Keratinocyte (primary cell): Measurements from ENCODE around the gene SLC8A1. TPM values are rescaled to one million over a fixed set of nuclear protein-coding genes. Genes with fewer than 3 reads are reported as not detected.

Source experiments
- DNase-seq: peaks from one replicate; pipeline ENCODE4 v3.0.0-alpha.2; 2011; ENCODE audit warnings: low read depth, missing footprints, low spot score
- FAIRE-seq: peaks from 2 replicates; lab custom pipeline; 2011; peaks lifted over from hg19 to GRCh38; lab: Jason Lieb, UNC
- H2AFZ ChIP-seq: 2 replicates; pipeline ENCODE4 v1.6.0; 2012; ENCODE audit warnings: low read length, control low read depth, inconsistent platforms; ENCODE audit not compliant: control insufficient read depth
- H3K27ac ChIP-seq: 2 replicates; pipeline ENCODE4 v1.5.1; 2011; ENCODE audit warnings: low read length; ENCODE audit not compliant: control insufficient read depth, insufficient read depth
- H3K27me3 ChIP-seq: 3 replicates; pipeline ENCODE4 v1.6.0; 2011; ENCODE audit warnings: low read length; ENCODE audit not compliant: control insufficient read depth, insufficient read depth; ENCODE audit errors: extremely low read depth
- H3K36me3 ChIP-seq, 2 experiments: 2 replicates in 1 of 2; 3 replicates in 1 of 2; pipeline ENCODE4 v1.5.1; 2011; ENCODE audit warnings: low read length in 2 of 2, mild to moderate bottlenecking in 1 of 2; ENCODE audit not compliant: control insufficient read depth in 2 of 2, insufficient read depth in 2 of 2; ENCODE audit errors: extremely low read depth in 1 of 2
- H3K4me1 ChIP-seq: 3 replicates; pipeline ENCODE4 v1.5.1; 2011; ENCODE audit warnings: low read length; ENCODE audit not compliant: control insufficient read depth, insufficient read depth; ENCODE audit errors: extremely low read depth
- H3K4me2 ChIP-seq: 3 replicates; pipeline ENCODE4 v1.6.0; 2011; ENCODE audit warnings: low read depth, low read length; ENCODE audit not compliant: control insufficient read depth, insufficient read depth; ENCODE audit errors: extremely low read depth
- H3K4me3 ChIP-seq, 3 experiments: fragments of 200-600 bp in 1 of 3; sonication (generic) in 1 of 3; 2 replicates in 2 of 3; 3 replicates in 1 of 3; pipeline ENCODE4 v1.5.1; 2011 to 2016; ENCODE audit warnings: low read length in 3 of 3, mild to moderate bottlenecking in 3 of 3, control low read depth in 2 of 3, inconsistent platforms in 1 of 3, low read depth in 1 of 3, mixed read lengths in 1 of 3, mixed run types in 1 of 3, moderate library complexity in 1 of 3; ENCODE audit not compliant: control insufficient read depth in 2 of 3, insufficient read depth in 2 of 3; ENCODE audit errors: extremely low read depth in 1 of 3
- H3K79me2 ChIP-seq: 2 replicates; pipeline ENCODE4 v1.6.0; 2012; ENCODE audit warnings: low read length; ENCODE audit not compliant: control insufficient read depth, insufficient read depth
- H3K9ac ChIP-seq: 3 replicates; pipeline ENCODE4 v1.6.0; 2011; ENCODE audit warnings: low read length; ENCODE audit not compliant: control insufficient read depth, insufficient read depth; ENCODE audit errors: extremely low read depth
- H3K9me1 ChIP-seq: 3 replicates; pipeline ENCODE4 v1.6.0; 2011; ENCODE audit warnings: low read length; ENCODE audit not compliant: control insufficient read depth, insufficient read depth; ENCODE audit errors: extremely low read depth
- H3K9me3 ChIP-seq: 2 replicates; pipeline ENCODE4 v1.5.1; 2012; ENCODE audit warnings: low read depth, low read length; ENCODE audit not compliant: control insufficient read depth
- H4K20me1 ChIP-seq: 3 replicates; pipeline ENCODE4 v1.6.0; 2011; ENCODE audit warnings: low read length; ENCODE audit not compliant: control insufficient read depth, insufficient read depth; ENCODE audit errors: extremely low read depth
- EZH2 ChIP-seq: IDR thresholded peaks from one replicate; pipeline ENCODE4 v1.6.1; 2012; ENCODE audit warnings: inconsistent platforms, mild to moderate bottlenecking, low read length, moderate library complexity
- dilution Hi-C: fragments of 300-500 bp; cut with MboI; formaldehyde crosslinking; loops from one replicate; pipeline ENCODE4 v1.7.0; 2020; ENCODE audit warnings: low sequenced_read_pairs; ENCODE audit not compliant: extremely low pct_ligation_motif_present
- polyA plus RNA-seq, 5 experiments: library from polyadenylated mRNA; depleted of rRNA in 3 of 5; stranded (reverse) in 3 of 5; stranded (forward) in 1 of 5; unstranded in 1 of 5; fragments of >200 nt; gene quantifications; 1 replicate in 1 of 5; 2 replicates in 3 of 5; 3 replicates in 1 of 5; pipeline versions ENCODE4 v1.2.1 to v1.2.3, GENCODE V29; 2011 to 2012; ENCODE audit warnings: missing spikeins in 2 of 5, low read depth in 1 of 5, low replicate concordance in 1 of 5
- TF ChIP-seq, protein P1 (sequence below), 3 experiments: IDR thresholded peaks in 1 of 3; conservative IDR thresholded peaks in 1 of 3; optimal IDR thresholded peaks in 1 of 3; 2 replicates in 2 of 3; 3 replicates in 1 of 3; pipeline versions ENCODE3 to v1.5.1; 2011; ENCODE audit warnings: low read length in 3 of 3, mild to moderate bottlenecking in 3 of 3, moderate library complexity in 2 of 3, control low read depth in 1 of 3, inconsistent platforms in 1 of 3; ENCODE audit not compliant: insufficient read depth in 2 of 3; ENCODE audit errors: extremely low read depth in 1 of 3

The SLC8A1 gene
- polyA plus RNA-seq, 1 donor (not counting 4 experiments of a cell fraction or from before 2014, with no cell fraction given) = 2.7 TPM

DNA sequence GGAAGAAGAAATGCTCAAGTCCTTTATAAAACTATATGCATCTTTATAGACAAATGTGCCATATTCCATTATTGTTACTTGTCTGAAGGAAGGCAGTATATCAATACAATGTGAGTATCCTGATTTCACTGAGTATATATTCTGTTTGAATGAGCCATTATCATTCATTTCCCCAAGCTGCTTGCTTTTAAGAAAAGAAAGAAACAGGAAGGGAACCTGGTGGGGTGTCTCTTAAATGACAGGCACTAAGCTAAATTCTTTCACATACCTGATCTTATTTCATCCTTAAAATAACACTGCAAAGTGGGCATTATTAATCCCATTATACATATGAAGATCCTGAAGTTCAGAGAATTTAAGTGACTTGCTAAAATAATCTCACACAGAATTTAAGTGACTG lies 307.9 kb downstream of the SLC8A1 start:
- Histone ChIP-seq H3K4me1 (no peaks in the 10 kb centered on the region), H2AFZ (no peak overlapping the region), H3K9me3 (no peaks in the 10 kb centered on the region), H3K27ac (no peak overlapping the region), H3K4me3 (no peak overlapping the region), H3K79me2 (no peaks in the 10 kb centered on the region), H4K20me1 (no peaks in the 10 kb centered on the region), H3K9ac (no peak overlapping the region), H3K4me2 (no peak overlapping the region), H3K36me3 (no peaks in the 10 kb centered on the region), H3K27me3 (no peaks in the 10 kb centered on the region), H3K9me1 (no peaks in the 10 kb centered on the region)
- TF ChIP-seq, protein P1, sequence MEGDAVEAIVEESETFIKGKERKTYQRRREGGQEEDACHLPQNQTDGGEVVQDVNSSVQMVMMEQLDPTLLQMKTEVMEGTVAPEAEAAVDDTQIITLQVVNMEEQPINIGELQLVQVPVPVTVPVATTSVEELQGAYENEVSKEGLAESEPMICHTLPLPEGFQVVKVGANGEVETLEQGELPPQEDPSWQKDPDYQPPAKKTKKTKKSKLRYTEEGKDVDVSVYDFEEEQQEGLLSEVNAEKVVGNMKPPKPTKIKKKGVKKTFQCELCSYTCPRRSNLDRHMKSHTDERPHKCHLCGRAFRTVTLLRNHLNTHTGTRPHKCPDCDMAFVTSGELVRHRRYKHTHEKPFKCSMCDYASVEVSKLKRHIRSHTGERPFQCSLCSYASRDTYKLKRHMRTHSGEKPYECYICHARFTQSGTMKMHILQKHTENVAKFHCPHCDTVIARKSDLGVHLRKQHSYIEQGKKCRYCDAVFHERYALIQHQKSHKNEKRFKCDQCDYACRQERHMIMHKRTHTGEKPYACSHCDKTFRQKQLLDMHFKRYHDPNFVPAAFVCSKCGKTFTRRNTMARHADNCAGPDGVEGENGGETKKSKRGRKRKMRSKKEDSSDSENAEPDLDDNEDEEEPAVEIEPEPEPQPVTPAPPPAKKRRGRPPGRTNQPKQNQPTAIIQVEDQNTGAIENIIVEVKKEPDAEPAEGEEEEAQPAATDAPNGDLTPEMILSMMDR (optimal IDR thresholded peaks at IDR 0.05 in 1 of 3, IDR thresholded peaks at IDR 0.05 in 1 of 3, conservative IDR thresholded peaks at IDR 0.05 in 1 of 3; ENCODE audit: extremely low read depth in 1 of 3, insufficient read depth in 2 of 3, low read length in 3 of 3) = no peak
- TF ChIP-seq EZH2 = no peak
- no peak for FAIRE-seq
- dilution Hi-C loops = no loop called here
- no peak for DNase-seq

DNA sequence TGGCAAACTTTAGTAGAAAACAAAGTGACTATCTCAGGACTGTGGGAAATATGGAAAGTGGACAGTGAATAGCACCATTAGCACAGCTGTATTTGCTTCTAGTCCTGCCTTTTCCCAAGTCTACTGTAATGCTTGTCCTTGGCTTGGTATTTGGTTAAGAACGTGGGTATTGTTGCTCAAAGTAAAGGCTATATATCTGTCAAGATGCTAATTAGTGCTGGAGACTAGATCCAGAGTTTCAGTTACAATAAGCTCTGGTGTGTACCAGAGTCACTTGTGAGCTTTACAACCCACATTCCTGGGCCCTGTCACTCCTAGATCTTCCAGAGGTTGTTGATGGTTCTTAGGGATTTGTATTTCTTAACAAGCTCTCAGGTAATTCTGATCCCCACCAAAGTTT lies 313.6 kb downstream of the SLC8A1 start:
- dilution Hi-C loops = no loop called here
- no peak for FAIRE-seq
- no peaks in the 10 kb centered on the region for H3K9me1 ChIP-seq

More for the DNA sequence above, 313.6 kb downstream of the SLC8A1 start:
- no peaks in the 10 kb centered on the region for H3K27me3 ChIP-seq
- no peak overlapping the region for H3K9ac ChIP-seq
- no peaks in the 10 kb centered on the region for H4K20me1 ChIP-seq
- no peaks in the 10 kb centered on the region for H3K9me3 ChIP-seq
- DNase-seq = no peak
- no peaks in the 10 kb centered on the region for H3K79me2 ChIP-seq
- H3K4me1 ChIP-seq = no peaks in the 10 kb centered on the region
- no peak overlapping the region for H3K4me2 ChIP-seq
- no peaks in the 10 kb centered on the region for H3K36me3 ChIP-seq
- no peak overlapping the region for H2AFZ ChIP-seq
- H3K27ac ChIP-seq = no peak overlapping the region
- H3K4me3 ChIP-seq = no peak overlapping the region
- TF ChIP-seq, protein P1 (optimal IDR thresholded peaks at IDR 0.05 in 1 of 3, IDR thresholded peaks at IDR 0.05 in 1 of 3, conservative IDR thresholded peaks at IDR 0.05 in 1 of 3; ENCODE audit: extremely low read depth in 1 of 3, insufficient read depth in 2 of 3, low read length in 3 of 3) = no peak
- no peak for TF ChIP-seq EZH2
